Fibroblast of lung (primary cell): Measurements from ENCODE around the gene RAP1GAP2.

Experiments
- EZH2 ChIP-seq: IDR thresholded peaks from 2 replicates; pipeline ENCODE4 v1.5.1; 2012; ENCODE audit warnings: low read length, control low read depth, mild to moderate bottlenecking; ENCODE audit errors: missing control alignments
- TF ChIP-seq, protein P1 (sequence below), 2 donors: IDR thresholded peaks in 1 of 2; conservative IDR thresholded peaks in 1 of 2; 1 replicate in 1 of 2; 2 replicates in 1 of 2; pipeline ENCODE4 v1.5.1; 2011 to 2012; ENCODE audit warnings: low read length in 2 of 2, control low read depth in 1 of 2, inconsistent platforms in 1 of 2, low read depth in 1 of 2, mild to moderate bottlenecking in 1 of 2

DNA sequence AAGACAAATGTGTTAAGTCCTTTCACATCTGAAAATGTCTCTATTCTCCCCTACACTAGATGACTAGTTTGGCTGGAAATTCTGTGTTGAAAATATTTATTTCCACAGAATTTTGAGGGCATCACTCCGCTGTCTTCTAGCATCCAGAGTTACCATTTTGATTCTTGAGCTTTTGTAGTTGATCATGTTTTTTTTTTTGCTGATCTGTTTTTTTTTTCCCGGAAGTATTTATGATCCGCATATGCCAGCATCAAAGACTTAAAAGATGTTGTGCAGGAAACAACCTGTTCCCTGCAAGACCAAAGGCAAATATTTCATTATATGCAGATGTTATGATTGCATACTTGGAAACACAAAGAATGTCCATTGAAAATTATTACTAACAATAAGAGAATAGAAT lies 250.5 kb downstream of the RAP1GAP2 start:
- TF ChIP-seq, protein P1, sequence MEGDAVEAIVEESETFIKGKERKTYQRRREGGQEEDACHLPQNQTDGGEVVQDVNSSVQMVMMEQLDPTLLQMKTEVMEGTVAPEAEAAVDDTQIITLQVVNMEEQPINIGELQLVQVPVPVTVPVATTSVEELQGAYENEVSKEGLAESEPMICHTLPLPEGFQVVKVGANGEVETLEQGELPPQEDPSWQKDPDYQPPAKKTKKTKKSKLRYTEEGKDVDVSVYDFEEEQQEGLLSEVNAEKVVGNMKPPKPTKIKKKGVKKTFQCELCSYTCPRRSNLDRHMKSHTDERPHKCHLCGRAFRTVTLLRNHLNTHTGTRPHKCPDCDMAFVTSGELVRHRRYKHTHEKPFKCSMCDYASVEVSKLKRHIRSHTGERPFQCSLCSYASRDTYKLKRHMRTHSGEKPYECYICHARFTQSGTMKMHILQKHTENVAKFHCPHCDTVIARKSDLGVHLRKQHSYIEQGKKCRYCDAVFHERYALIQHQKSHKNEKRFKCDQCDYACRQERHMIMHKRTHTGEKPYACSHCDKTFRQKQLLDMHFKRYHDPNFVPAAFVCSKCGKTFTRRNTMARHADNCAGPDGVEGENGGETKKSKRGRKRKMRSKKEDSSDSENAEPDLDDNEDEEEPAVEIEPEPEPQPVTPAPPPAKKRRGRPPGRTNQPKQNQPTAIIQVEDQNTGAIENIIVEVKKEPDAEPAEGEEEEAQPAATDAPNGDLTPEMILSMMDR (conservative IDR thresholded peaks at IDR 0.05 in 1 of 2, IDR thresholded peaks at IDR 0.05 in 1 of 2; ENCODE audit: low read depth in 1 of 2, low read length in 2 of 2), result no peak
- TF ChIP-seq EZH2, result no peak
